HG03280 (cell line): ENCODE measurements around the gene IFI44L.

Experiments
- ATAC-seq: cut with Tn5 transposase; IDR thresholded peaks from one replicate; pipeline ENCODE4 v1.9.1; 2021; ENCODE audit warnings: mild to moderate bottlenecking, moderate library complexity; ENCODE audit not compliant: unreplicated experiment

Gene IFI44L

DNA sequence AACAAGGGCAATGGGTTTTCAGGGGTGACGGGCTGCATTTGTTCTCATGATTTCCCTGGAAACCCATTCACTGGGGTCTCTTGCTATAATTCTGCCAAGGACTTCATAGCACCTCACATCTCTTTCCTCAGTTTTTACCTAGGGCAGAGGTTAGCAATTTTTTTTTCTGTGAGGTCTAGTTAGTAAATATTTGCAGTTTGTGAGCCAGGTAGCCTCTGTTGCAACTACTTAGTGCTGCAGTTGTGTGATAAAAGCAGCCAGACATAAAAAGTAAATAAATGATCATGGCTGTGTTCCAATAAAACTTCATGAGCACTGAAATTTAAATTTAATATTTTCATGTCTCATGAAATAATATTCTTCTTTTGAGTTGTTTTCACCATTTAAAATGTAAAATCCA is 67.1 kb downstream of the IFI44L start:
- no peak for ATAC-seq

DNA sequence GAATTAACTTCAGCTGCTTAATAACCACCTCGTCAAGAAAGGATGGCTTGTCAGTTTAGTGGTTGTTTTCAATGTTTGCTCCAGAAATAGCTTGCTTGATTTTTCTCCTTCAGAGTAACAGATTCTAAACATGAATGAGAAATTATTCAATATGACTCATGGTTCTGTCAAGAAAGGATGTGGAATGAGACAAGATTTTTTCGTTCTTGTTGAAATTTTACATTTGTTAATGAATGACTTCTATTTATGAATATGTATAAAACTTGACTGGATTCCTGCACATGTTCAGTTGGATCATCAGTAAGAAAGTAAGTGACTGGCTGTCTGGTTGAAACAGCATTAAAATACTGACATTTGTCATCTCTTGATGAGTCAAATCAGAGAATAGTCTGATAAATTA is 67.7 kb downstream of the IFI44L start:
- ATAC-seq: no peak

DNA sequence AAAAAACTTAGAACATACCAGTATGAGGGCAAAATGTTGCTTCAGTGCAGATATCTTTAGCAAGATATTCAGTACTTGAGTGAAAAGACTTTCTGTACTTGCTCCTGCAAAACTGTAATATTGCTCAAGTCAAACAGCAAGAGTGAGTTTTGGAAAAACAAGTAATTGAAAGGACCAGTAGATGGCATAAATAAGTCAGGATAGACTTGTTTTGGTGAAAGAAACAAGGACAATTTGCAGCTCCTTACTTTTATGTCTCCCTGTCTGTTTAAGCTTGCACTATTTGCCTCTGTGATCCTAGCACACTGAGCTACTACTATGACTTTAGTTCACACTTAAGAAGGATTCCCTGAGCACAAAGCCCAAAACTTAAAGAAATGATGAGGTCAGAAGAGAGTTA is 68.4 kb downstream of the IFI44L start:
- no peak for ATAC-seq

DNA sequence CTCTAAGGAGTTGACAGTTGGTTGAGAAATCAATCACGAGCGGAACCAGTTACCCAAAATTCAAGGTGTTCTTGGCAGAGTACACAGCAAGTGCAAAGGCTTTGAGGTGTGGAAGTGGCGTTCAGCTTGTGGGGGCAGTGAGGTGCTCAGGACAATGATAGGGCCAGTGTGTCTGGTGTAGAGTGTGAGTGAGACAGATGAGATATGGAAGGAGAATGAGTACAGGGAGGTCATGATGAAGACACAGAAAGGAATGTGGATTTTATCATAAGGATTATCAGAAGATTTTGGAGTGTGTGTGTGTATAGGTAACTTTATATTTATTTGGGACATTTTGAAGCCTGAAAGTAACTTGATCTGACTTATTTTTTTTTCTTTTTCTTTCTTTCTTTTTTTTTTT is 70.3 kb downstream of the IFI44L start:
- no peak for ATAC-seq

DNA sequence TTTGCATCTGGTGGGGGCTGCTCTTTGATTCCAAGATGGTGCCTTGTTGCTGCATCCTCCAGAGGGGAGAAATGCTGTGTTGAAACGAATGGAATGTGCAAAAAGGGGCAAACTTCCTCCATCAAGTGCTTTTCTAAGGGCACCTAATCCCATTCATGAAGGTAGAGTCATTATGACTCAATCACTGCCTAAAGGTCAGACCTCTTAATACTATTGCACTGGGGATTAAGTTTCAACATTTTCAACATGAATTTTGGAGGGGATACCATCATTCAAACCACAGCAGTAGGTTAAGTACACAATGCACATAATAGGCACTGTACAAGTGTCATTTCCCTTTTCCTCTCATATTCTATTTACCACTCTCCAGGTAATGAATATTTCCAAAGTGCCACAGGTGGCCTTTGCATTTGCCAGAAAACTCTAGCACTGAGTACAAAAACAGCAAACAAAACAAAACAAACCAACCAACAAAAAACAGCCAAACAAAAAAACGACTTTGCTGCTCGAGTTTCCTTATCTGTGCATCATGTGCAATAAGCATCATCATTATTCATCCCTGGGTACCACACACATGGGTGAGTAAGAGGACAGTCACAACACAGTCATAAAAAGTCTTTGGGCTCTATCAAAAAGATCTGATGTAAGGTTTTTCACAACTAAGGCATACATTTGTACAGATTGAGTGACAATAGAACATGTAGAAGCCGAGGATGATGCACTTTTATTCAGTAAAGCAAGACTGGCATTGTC is 71.9 kb downstream of the IFI44L start:
- no peak for ATAC-seq
